Caco-2 (cell line): ENCODE results near the gene FBXO36. TPM values are rescaled to one million over a fixed set of nuclear protein-coding genes. Genes with fewer than 3 reads are reported as not detected.

Experiments used
- BruUV-seq: library from RNA; stranded (reverse); fragments of 400-500 nt; replicated peaks from 2 replicates; lab custom pipeline; 2021; lab: Mats Ljungman, UMichigan
- CTCF ChIA-PET: fragments of 300-600 bp; sonication (Branson Sonifier 250); formaldehyde crosslinking; loops from one replicate; lab custom pipeline; 2022; ENCODE audit warnings: antibody characterized with exemption; lab: Charles Lee
- POLR2A ChIA-PET: fragments of 300-600 bp; sonication (Branson Sonifier 250); formaldehyde crosslinking; loops from one replicate; lab custom pipeline; 2022; ENCODE audit warnings: antibody characterized with exemption; lab: Charles Lee
- DNase-seq, 2 experiments: peaks; one replicate each; pipeline versions ENCODE4 v3.0.0 to v3.0.0-alpha.2; 2020 to 2022
- H3K27me3 ChIP-seq: replicated peaks from 2 replicates; pipeline ENCODE4 v1.6.0; 2011; ENCODE audit warnings: low read length; ENCODE audit not compliant: control insufficient read depth, insufficient read depth
- H3K36me3 ChIP-seq: 2 replicates; pipeline ENCODE4 v1.5.1; 2011; ENCODE audit warnings: low read length; ENCODE audit not compliant: control insufficient read depth, insufficient read depth
- H3K4me1 ChIP-seq: fragments of 250-450 bp; sonication (Bioruptor Pico); 2 replicates; pipeline ENCODE4 v1.5.1; 2020; ENCODE audit warnings: mild to moderate bottlenecking
- H3K4me3 ChIP-seq: 2 replicates; pipeline ENCODE4 v1.5.1; 2011; ENCODE audit warnings: low read depth, mild to moderate bottlenecking, control low read depth, low read length
- H3K9me3 ChIP-seq: fragments of 250-450 bp; sonication (Bioruptor Pico); 2 replicates; pipeline ENCODE4 v1.5.1; 2020; ENCODE audit warnings: mild to moderate bottlenecking, moderate library complexity
- H3K27ac Mint-ChIP-seq: one replicate; pipeline ENCODE4 v1.8.0; 2022; ENCODE audit warnings: mixed read lengths; ENCODE audit not compliant: unreplicated experiment
- H3K27me3 Mint-ChIP-seq: one replicate; pipeline ENCODE4 v1.8.0; 2022; ENCODE audit warnings: mixed read lengths; ENCODE audit not compliant: insufficient read depth, unreplicated experiment
- H3K36me3 Mint-ChIP-seq: one replicate; pipeline ENCODE4 v1.8.0; 2022; ENCODE audit warnings: mild to moderate bottlenecking, mixed read lengths; ENCODE audit not compliant: insufficient read depth, unreplicated experiment
- H3K4me1 Mint-ChIP-seq: one replicate; pipeline ENCODE4 v1.8.0; 2022; ENCODE audit warnings: low read depth, mixed read lengths; ENCODE audit not compliant: unreplicated experiment
- H3K4me3 Mint-ChIP-seq: one replicate; pipeline ENCODE4 v1.8.0; 2022; ENCODE audit warnings: mild to moderate bottlenecking, moderate library complexity, mixed read lengths; ENCODE audit not compliant: unreplicated experiment
- H3K9me3 Mint-ChIP-seq: one replicate; pipeline ENCODE4 v1.8.0; 2022; ENCODE audit warnings: mixed read lengths; ENCODE audit not compliant: unreplicated experiment
- intact Hi-C: fragments of 100-400 bp; cut with micrococcal nuclease; formaldehyde crosslinking; loops from one replicate; pipeline ENCODE4 v1.10.0; 2022; ENCODE audit not compliant: unreplicated experiment
- total RNA-seq: library from RNA; stranded (reverse); gene quantifications from 2 replicates; pipeline ENCODE4 v1.2.3, GENCODE V29; 2022
- TF ChIP-seq, protein P1 (sequence below), 2 experiments: fragments of 200-600 bp in 1 of 2; IDR thresholded peaks; 1 replicate in 1 of 2; 2 replicates in 1 of 2; pipeline versions ENCODE4 v1.5.1 to v1.8.0; 2011 to 2022; ENCODE audit warnings: antibody characterized with exemption in 1 of 2, control low read depth in 1 of 2, inconsistent platforms in 1 of 2, low read depth in 1 of 2, low read length in 1 of 2, mild to moderate bottlenecking in 1 of 2, moderate library complexity in 1 of 2; ENCODE audit not compliant: insufficient read depth in 1 of 2, severe bottlenecking in 1 of 2, unreplicated experiment in 1 of 2

The FBXO36 gene
- total RNA-seq, 1 experiment from 2014 or later: 0.64 TPM

DNA sequence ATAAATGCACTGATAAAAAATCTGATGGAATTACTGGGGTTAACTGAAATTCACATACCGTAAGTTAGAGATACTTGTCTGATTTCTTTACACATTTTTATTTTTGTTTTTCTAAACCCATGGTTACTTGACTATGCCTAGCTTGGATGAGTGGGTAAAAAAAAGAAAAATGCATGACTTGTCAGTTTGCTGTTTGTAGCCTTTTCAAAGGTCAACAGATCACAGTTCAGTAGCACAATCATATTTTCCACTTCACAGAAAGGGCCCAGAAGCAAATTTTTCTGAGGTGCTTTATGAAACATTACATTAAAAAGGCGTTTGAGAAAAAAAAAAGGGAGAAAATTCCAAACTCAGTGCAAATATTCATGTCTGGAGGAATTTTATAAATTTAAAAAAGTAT lies 130.0 kb downstream of the FBXO36 start:
- TF ChIP-seq, protein P1, sequence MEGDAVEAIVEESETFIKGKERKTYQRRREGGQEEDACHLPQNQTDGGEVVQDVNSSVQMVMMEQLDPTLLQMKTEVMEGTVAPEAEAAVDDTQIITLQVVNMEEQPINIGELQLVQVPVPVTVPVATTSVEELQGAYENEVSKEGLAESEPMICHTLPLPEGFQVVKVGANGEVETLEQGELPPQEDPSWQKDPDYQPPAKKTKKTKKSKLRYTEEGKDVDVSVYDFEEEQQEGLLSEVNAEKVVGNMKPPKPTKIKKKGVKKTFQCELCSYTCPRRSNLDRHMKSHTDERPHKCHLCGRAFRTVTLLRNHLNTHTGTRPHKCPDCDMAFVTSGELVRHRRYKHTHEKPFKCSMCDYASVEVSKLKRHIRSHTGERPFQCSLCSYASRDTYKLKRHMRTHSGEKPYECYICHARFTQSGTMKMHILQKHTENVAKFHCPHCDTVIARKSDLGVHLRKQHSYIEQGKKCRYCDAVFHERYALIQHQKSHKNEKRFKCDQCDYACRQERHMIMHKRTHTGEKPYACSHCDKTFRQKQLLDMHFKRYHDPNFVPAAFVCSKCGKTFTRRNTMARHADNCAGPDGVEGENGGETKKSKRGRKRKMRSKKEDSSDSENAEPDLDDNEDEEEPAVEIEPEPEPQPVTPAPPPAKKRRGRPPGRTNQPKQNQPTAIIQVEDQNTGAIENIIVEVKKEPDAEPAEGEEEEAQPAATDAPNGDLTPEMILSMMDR (IDR thresholded peaks at IDR 0.05; ENCODE audit: insufficient read depth in 1 of 2, low read depth in 1 of 2, low read length in 1 of 2, severe bottlenecking in 1 of 2, unreplicated experiment in 1 of 2): no peak
- Mint-ChIP-seq H3K9me3 (no peaks in the 10 kb centered on the region), H3K36me3 (no peaks in the 10 kb centered on the region), H3K4me3 (no peak overlapping the region), H3K27ac (no peak overlapping the region), H3K27me3 (no peaks in the 10 kb centered on the region), H3K4me1 (no peaks in the 10 kb centered on the region)
- Histone ChIP-seq H3K4me1 (no peaks in the 10 kb centered on the region), H3K9me3 (no peaks in the 10 kb centered on the region), H3K27me3 (no peaks in the 10 kb centered on the region), H3K36me3 (no peaks in the 10 kb centered on the region), H3K4me3 (no peak overlapping the region)
- DNase-seq: no peak
- BruUV-seq: no TSS peak
- POLR2A ChIA-PET: no interaction called here
- intact Hi-C loops: no loop called here
- CTCF ChIA-PET: no interaction called here

DNA sequence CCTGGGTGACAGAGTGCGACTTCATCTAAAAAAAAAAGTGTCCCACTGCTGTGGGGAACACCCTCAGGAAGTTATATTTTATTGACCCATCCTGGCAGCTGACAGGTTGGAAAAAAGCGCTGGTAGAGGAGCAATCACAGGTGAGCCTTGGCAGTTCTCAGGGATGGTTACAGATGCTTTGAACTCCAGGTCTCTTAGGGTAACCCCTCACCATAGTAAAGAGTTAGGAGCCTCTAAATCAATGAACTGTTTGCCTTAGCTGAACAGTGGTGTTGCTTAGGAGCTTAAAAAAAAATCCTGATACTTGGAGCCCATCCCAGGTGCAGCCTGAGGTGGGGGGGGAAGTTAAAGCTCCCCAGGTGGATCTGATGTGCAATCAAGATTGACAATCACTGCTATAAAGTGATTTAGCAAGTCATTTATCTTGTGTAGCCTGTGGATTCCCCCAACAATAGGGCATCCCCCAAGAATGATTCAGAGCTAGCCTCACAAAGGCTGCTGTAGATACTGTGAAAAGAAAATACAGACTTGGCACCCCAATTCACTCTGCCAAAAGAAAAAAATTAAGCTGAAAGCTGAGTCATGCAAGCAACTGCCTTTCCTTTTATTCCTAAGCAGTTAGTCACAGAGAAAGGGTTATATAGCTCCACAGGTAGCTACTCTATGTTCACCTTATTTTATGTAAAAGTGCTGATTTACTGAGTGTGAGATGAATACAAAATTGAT lies 131.6 kb downstream of the FBXO36 start:
- ChIA-PET POLR2A (no interaction called here), CTCF (no interaction called here)
- TF ChIP-seq, protein P1 (IDR thresholded peaks at IDR 0.05; ENCODE audit: insufficient read depth in 1 of 2, low read depth in 1 of 2, low read length in 1 of 2, severe bottlenecking in 1 of 2, unreplicated experiment in 1 of 2): no peak
- no peaks in the 10 kb centered on the region for H3K27me3 Mint-ChIP-seq
- H3K4me3 ChIP-seq: no peak overlapping the region
- H3K36me3 ChIP-seq: no peaks in the 10 kb centered on the region
- no peaks in the 10 kb centered on the region for H3K27me3 ChIP-seq
- H3K4me1 ChIP-seq: no peaks in the 10 kb centered on the region
- no peaks in the 10 kb centered on the region for H3K4me1 Mint-ChIP-seq
- no peaks in the 10 kb centered on the region for H3K36me3 Mint-ChIP-seq
- intact Hi-C loops: no loop called here
- no peaks in the 10 kb centered on the region for H3K9me3 Mint-ChIP-seq
- no peaks in the 10 kb centered on the region for H3K9me3 ChIP-seq
- no peak overlapping the region for H3K27ac Mint-ChIP-seq
- no peak for DNase-seq
- BruUV-seq: no TSS peak
- H3K4me3 Mint-ChIP-seq: no peak overlapping the region

DNA sequence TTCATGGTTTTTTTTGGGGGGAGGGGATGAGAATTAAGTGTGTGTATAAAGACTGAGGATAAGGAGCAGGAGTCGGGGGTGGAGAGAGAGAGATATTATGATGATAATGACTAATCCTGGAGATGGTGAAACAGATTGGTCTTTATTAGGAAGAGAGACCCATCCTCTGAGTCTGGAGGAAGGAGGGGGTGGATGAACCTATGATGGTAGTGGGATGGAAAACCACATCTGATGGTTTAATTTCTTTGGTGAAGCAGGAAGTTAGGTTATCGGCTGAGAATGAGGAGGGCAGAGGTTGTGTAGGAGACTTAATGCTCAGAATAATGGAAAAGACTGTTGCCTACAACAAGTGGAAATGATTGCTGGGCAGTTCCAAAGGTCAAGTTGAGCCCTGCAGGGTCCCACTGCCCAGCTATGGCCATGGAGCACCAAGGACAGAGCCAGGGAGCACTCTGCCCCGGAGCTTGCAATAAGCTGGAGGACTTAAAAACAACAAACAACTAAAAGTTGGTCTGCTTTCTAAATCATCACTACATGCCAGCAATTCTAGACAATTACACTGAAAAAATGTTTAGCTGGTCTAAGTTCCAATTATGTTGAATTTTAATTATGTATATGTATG lies 138.5 kb downstream of the FBXO36 start:
- POLR2A ChIA-PET: no interaction called here
- TF ChIP-seq, protein P1 (IDR thresholded peaks at IDR 0.05; ENCODE audit: insufficient read depth in 1 of 2, low read depth in 1 of 2, low read length in 1 of 2, severe bottlenecking in 1 of 2, unreplicated experiment in 1 of 2): no peak
- intact Hi-C loops: no loop called here
- Histone ChIP-seq H3K36me3 (no peaks in the 10 kb centered on the region), H3K4me3 (no peak overlapping the region), H3K27me3 (no peaks in the 10 kb centered on the region), H3K4me1 (no peaks in the 10 kb centered on the region), H3K9me3 (no peaks in the 10 kb centered on the region)
- no peak for DNase-seq
- no peaks in the 10 kb centered on the region for H3K9me3 Mint-ChIP-seq
- H3K4me3 Mint-ChIP-seq: no peak overlapping the region
- CTCF ChIA-PET: no interaction called here
- H3K36me3 Mint-ChIP-seq: no peaks in the 10 kb centered on the region
- peaks cover 2% of the 10 kb centered on the region for H3K27me3 Mint-ChIP-seq
- no TSS peak for BruUV-seq
- H3K27ac Mint-ChIP-seq: no peak overlapping the region
- no peaks in the 10 kb centered on the region for H3K4me1 Mint-ChIP-seq

Other genes starting within 250 kb of the FBXO36 start
- gene DNER, start 207.9 kb upstream of the FBXO36 start, total RNA-seq: not detected in 2 replicates
- gene TRIP12, start 494 bp upstream of the FBXO36 start, total RNA-seq: 111 and 115 TPM in 2 replicates
- 0.19 TPM in 1 of 2 replicates, not detected in the other for gene SLC16A14, start 146.4 kb downstream of the FBXO36 start, total RNA-seq